Liver (tissue), 9 donors: ENCODE results near the gene THSD4. TPM values are rescaled to one million over a fixed set of nuclear protein-coding genes. Genes with fewer than 3 reads are reported as not detected.

ENCODE experiments used
- DNase-seq: peaks from one replicate; pipeline ENCODE4 v3.0.0-alpha.2; 2017; ENCODE audit warnings: low spot score
- H3K27ac ChIP-seq, 2 donors: one replicate each; pipeline ENCODE4 v1.7.0; 2013; ENCODE audit warnings: inconsistent platforms in 2 of 2, low read length in 2 of 2, control low read depth in 1 of 2, low read depth in 1 of 2, mild to moderate bottlenecking in 1 of 2
- H3K27me3 ChIP-seq, 4 donors: one replicate each; pipeline versions ENCODE4 v1.6.1 to v1.7.0; 2013; ENCODE audit warnings: low read length in 3 of 4, inconsistent platforms in 1 of 4, mild to moderate bottlenecking in 1 of 4, moderate library complexity in 1 of 4; ENCODE audit not compliant: control insufficient read depth in 4 of 4, insufficient read depth in 4 of 4
- H3K36me3 ChIP-seq, 4 donors: one replicate each; pipeline versions ENCODE4 v1.6.1 to v1.7.0; 2013; ENCODE audit warnings: low read length in 3 of 4, mild to moderate bottlenecking in 3 of 4, low read depth in 1 of 4, moderate library complexity in 1 of 4; ENCODE audit not compliant: control insufficient read depth in 4 of 4, insufficient read depth in 3 of 4
- H3K4me1 ChIP-seq, 4 donors: one replicate each; pipeline versions ENCODE4 v1.6.1 to v1.7.0; 2013; ENCODE audit warnings: low read length in 3 of 4, mild to moderate bottlenecking in 3 of 4, moderate library complexity in 1 of 4; ENCODE audit not compliant: control insufficient read depth in 4 of 4, insufficient read depth in 4 of 4
- H3K4me3 ChIP-seq, 3 donors: one replicate each; pipeline versions ENCODE4 v1.6.1 to v1.7.0; 2013; ENCODE audit warnings: low read length in 3 of 3, control low read depth in 1 of 3, low read depth in 1 of 3, mild to moderate bottlenecking in 1 of 3
- H3K9ac ChIP-seq, 2 donors: one replicate each; pipeline ENCODE4 v1.7.0; 2013; ENCODE audit warnings: low read length in 2 of 2, mild to moderate bottlenecking in 2 of 2, moderate library complexity in 2 of 2, control low read depth in 1 of 2, low read depth in 1 of 2
- H3K9me3 ChIP-seq, 4 donors: one replicate each; pipeline versions ENCODE4 v1.6.1 to v1.7.0; 2013; ENCODE audit warnings: low read length in 3 of 4; ENCODE audit not compliant: control insufficient read depth in 4 of 4
- EGR1 ChIP-seq, 2 donors: IDR thresholded peaks; 2 replicates each; pipeline ENCODE4 v1.6.1; 2016 to 2018; ENCODE audit warnings: antibody characterized with exemption in 2 of 2, low read depth in 2 of 2
- FOXA2 ChIP-seq: IDR thresholded peaks from 2 replicates; pipeline ENCODE4 v1.6.1; 2016; ENCODE audit warnings: antibody characterized with exemption
- GABPA ChIP-seq, 2 donors: IDR thresholded peaks in 1 of 2; conservative IDR thresholded peaks in 1 of 2; 2 replicates each; pipeline ENCODE4 v1.6.1; 2016; ENCODE audit warnings: antibody characterized with exemption in 2 of 2, mild to moderate bottlenecking in 1 of 2, moderate library complexity in 1 of 2
- HNF4A ChIP-seq, 2 donors: conservative IDR thresholded peaks; 2 replicates each; pipeline ENCODE4 v1.6.1; 2016; ENCODE audit warnings: antibody characterized with exemption in 2 of 2, mild to moderate bottlenecking in 2 of 2
- HNF4G ChIP-seq: IDR thresholded peaks from 2 replicates; pipeline ENCODE4 v1.6.1; 2016; ENCODE audit warnings: antibody characterized with exemption
- JUND ChIP-seq, 2 donors: IDR thresholded peaks; 2 replicates each; pipeline ENCODE4 v1.6.1; 2016; ENCODE audit warnings: antibody characterized with exemption in 2 of 2
- NR2F2 ChIP-seq: IDR thresholded peaks from 2 replicates; pipeline ENCODE4 v1.6.1; 2016; ENCODE audit warnings: antibody characterized with exemption
- RAD21 ChIP-seq, 2 donors: IDR thresholded peaks; 2 replicates each; pipeline ENCODE4 v1.6.1; 2016; ENCODE audit warnings: antibody characterized with exemption in 2 of 2, mild to moderate bottlenecking in 2 of 2
- RXRA ChIP-seq, 2 donors: IDR thresholded peaks; 2 replicates each; pipeline ENCODE4 v1.6.1; 2017 to 2018; ENCODE audit warnings: antibody characterized with exemption in 2 of 2, mild to moderate bottlenecking in 1 of 2
- SP1 ChIP-seq: IDR thresholded peaks from 2 replicates; pipeline ENCODE4 v1.6.1; 2018; ENCODE audit warnings: antibody characterized with exemption, mild to moderate bottlenecking
- TAF1 ChIP-seq: conservative IDR thresholded peaks from 2 replicates; pipeline ENCODE4 v1.6.1; 2016; ENCODE audit warnings: antibody characterized with exemption, mild to moderate bottlenecking
- YY1 ChIP-seq: IDR thresholded peaks from 2 replicates; pipeline ENCODE4 v1.6.1; 2016; ENCODE audit warnings: antibody characterized with exemption, mild to moderate bottlenecking
- WGBS: extraction: QIAGEN DNeasy Blood & Tissue Kit; methylation state at CpG from one replicate; pipeline ENCODE4 v1.1.7; 2013; 5-methylcytosine and 5-hydroxymethylcytosine counted together
- polyA plus RNA-seq, 2 donors: library from polyadenylated mRNA; stranded (reverse) in 1 of 2; unstranded in 1 of 2; fragments of 200-250 nt in 1 of 2; fragments of >200 nt in 1 of 2; fragmentation: Nextera tagmentation in 1 of 2; extraction: Ambion mirVana in 1 of 2; gene quantifications; one replicate each; pipeline versions ENCODE4 v1.2.1 to v1.2.3, GENCODE V29; 2013 to 2015
- total RNA-seq, 2 donors: library from RNA; depleted of rRNA; stranded (reverse); fragments of >200 nt; gene quantifications; one replicate each; pipeline ENCODE4 v1.2.3, GENCODE V29; 2014
- TF ChIP-seq, protein P1 (sequence below): IDR thresholded peaks from 2 replicates; pipeline ENCODE4 v1.6.1; 2016; ENCODE audit warnings: antibody characterized with exemption
- TF ChIP-seq, protein P2 (sequence below): IDR thresholded peaks from 2 replicates; pipeline ENCODE4 v1.6.1; 2016; ENCODE audit warnings: antibody characterized with exemption
- TF ChIP-seq, protein P3 (sequence below): IDR thresholded peaks from 2 replicates; pipeline ENCODE4 v1.6.1; 2016; ENCODE audit warnings: antibody characterized with exemption, mild to moderate bottlenecking
- TF ChIP-seq, protein P4 (sequence below): IDR thresholded peaks from 2 replicates; pipeline ENCODE4 v1.6.1; 2016; ENCODE audit warnings: antibody characterized with exemption
- donor health status: healthy.
- donor health status: healthy.
- donor health status: healthy.
- donor health status: healthy.
- donor health status: healthy.

THSD4 gene
- total and polyA plus RNA-seq, 4 donors = 0.23 to 11.5 (median 1.9) TPM

DNA sequence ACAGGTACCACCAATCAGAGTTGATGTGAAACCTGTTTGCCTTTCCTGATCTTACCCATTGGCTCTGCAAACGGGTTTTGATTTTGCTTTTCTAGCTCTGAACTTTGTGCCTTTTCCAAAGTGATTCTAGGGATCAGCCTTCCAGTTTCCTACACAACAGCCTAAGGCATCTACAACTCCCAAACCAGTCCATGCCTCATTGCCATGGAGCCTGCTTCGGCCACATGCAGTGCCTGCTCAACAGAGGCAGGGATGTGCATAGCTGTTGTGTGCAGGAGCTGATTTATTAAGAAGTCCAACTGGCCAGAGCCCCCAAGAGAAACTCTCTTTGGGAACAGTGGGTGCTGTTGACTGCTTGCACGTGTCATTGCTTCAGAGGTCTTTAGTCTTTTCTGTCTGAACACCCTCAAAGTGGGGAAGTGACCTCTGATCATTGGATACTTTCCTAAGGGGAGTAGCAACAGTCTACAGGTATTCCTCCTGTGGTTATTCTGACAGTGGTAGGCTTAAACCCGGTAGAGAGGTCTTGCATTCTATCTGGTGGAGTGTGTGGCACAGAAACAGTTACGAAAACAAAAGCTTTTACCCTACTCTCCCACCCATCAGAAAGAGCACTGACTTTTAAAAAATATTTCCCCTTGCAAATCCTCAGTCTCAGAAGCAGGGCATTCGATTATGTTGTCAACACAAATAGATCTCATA is 36.6 kb upstream of the THSD4 start:
- Histone ChIP-seq H3K4me3 (no peak overlapping the region), H3K9ac (no peak overlapping the region), H3K27me3 (no peaks in the 10 kb centered on the region), H3K4me1 (no peaks in the 10 kb centered on the region), H3K36me3 (no peaks in the 10 kb centered on the region), H3K27ac (no peak overlapping the region), H3K9me3 (peaks cover 0 to 1% (median 0%) of the 10 kb centered on the region in 4 donors)
- TF ChIP-seq TAF1 = no peak
- TF ChIP-seq SP1 = no peak
- no peak for TF ChIP-seq JUND (IDR thresholded peaks at IDR 0.05)
- TF ChIP-seq HNF4A (conservative IDR thresholded peaks at IDR 0.05) = no peak
- no peak for TF ChIP-seq NR2F2
- TF ChIP-seq YY1 = no peak
- no peak for TF ChIP-seq EGR1 (IDR thresholded peaks at IDR 0.05; ENCODE audit: low read depth in 2 of 2)
- TF ChIP-seq HNF4G = no peak
- TF ChIP-seq, protein P1, sequence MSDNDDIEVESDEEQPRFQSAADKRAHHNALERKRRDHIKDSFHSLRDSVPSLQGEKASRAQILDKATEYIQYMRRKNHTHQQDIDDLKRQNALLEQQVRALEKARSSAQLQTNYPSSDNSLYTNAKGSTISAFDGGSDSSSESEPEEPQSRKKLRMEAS = no peak
- TF ChIP-seq GABPA (IDR thresholded peaks at IDR 0.05 in 1 of 2, conservative IDR thresholded peaks at IDR 0.05 in 1 of 2) = no peak
- TF ChIP-seq, protein P2, sequence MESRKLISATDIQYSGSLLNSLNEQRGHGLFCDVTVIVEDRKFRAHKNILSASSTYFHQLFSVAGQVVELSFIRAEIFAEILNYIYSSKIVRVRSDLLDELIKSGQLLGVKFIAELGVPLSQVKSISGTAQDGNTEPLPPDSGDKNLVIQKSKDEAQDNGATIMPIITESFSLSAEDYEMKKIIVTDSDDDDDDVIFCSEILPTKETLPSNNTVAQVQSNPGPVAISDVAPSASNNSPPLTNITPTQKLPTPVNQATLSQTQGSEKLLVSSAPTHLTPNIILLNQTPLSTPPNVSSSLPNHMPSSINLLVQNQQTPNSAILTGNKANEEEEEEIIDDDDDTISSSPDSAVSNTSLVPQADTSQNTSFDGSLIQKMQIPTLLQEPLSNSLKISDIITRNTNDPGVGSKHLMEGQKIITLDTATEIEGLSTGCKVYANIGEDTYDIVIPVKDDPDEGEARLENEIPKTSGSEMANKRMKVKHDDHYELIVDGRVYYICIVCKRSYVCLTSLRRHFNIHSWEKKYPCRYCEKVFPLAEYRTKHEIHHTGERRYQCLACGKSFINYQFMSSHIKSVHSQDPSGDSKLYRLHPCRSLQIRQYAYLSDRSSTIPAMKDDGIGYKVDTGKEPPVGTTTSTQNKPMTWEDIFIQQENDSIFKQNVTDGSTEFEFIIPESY = no peak
- TF ChIP-seq FOXA2 = no peak
- TF ChIP-seq, protein P3, sequence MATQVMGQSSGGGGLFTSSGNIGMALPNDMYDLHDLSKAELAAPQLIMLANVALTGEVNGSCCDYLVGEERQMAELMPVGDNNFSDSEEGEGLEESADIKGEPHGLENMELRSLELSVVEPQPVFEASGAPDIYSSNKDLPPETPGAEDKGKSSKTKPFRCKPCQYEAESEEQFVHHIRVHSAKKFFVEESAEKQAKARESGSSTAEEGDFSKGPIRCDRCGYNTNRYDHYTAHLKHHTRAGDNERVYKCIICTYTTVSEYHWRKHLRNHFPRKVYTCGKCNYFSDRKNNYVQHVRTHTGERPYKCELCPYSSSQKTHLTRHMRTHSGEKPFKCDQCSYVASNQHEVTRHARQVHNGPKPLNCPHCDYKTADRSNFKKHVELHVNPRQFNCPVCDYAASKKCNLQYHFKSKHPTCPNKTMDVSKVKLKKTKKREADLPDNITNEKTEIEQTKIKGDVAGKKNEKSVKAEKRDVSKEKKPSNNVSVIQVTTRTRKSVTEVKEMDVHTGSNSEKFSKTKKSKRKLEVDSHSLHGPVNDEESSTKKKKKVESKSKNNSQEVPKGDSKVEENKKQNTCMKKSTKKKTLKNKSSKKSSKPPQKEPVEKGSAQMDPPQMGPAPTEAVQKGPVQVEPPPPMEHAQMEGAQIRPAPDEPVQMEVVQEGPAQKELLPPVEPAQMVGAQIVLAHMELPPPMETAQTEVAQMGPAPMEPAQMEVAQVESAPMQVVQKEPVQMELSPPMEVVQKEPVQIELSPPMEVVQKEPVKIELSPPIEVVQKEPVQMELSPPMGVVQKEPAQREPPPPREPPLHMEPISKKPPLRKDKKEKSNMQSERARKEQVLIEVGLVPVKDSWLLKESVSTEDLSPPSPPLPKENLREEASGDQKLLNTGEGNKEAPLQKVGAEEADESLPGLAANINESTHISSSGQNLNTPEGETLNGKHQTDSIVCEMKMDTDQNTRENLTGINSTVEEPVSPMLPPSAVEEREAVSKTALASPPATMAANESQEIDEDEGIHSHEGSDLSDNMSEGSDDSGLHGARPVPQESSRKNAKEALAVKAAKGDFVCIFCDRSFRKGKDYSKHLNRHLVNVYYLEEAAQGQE = no peak
- TF ChIP-seq RXRA (IDR thresholded peaks at IDR 0.05) = no peak
- WGBS = 60% methylated on average over 6 of the region's 6 CpGs
- DNase-seq = no peak

DNA sequence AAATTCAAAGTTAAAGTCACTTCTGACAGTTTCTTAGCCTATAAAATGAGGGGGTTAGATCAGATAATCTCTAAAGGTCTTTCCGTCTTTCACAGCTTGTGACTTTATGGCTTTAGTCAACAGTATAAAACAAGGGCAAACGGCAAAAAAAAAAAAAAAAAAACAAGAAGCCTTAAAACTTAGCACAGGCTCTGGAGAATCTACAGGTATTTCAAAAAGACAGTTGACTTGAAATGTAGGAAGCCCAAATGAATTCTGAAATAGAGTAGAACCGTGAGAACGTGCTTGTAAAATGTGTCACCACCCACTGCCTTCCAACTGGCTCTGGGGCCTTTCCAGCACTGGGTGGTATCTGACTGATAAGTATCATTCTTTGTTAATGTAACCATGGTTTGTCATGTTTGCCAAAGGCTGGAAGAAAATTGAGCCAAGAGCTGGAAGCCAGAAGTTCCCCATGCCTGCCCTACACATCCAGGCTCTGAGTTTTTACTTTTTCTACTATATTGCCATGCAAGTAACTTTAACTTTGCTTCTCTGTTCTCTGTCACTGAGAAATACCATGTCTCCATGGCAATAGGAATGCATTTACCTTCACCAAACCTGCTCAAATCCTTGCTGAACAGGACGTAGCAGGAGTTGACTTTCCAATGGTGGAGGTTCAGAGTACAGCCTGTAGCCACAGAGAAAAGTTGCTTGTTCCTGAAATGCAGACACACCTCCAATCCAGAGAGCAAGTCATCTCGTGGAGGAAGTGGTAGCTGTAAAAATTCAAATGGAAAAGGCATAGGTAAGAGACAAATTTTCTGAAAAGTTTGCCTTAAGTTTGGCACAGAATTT is 35.8 kb upstream of the THSD4 start:
- H3K36me3 ChIP-seq = no peaks in the 10 kb centered on the region
- H3K27ac ChIP-seq = no peak overlapping the region
- H3K9me3 ChIP-seq = peaks cover 0 to 2% (median 0%) of the 10 kb centered on the region in 4 donors
- no peaks in the 10 kb centered on the region for H3K4me1 ChIP-seq
- H3K27me3 ChIP-seq = no peaks in the 10 kb centered on the region
- no peak for DNase-seq
- no peak overlapping the region for H3K4me3 ChIP-seq
- H3K9ac ChIP-seq = no peak overlapping the region
- 44% methylated on average over 6 of the region's 6 CpGs for WGBS
- TF ChIP-seq, protein P4, sequence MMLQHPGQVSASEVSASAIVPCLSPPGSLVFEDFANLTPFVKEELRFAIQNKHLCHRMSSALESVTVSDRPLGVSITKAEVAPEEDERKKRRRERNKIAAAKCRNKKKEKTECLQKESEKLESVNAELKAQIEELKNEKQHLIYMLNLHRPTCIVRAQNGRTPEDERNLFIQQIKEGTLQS = no peak
- TF ChIP-seq GABPA (IDR thresholded peaks at IDR 0.05 in 1 of 2, conservative IDR thresholded peaks at IDR 0.05 in 1 of 2) (no peak), HNF4A (conservative IDR thresholded peaks at IDR 0.05) (no peak), FOXA2 (no peak), TAF1 (no peak), EGR1 (IDR thresholded peaks at IDR 0.05; ENCODE audit: low read depth in 2 of 2) (no peak), NR2F2 (no peak), SP1 (no peak), RAD21 (IDR thresholded peaks at IDR 0.05) (no peak), YY1 (no peak)
- TF ChIP-seq, protein P1 = no peak
- TF ChIP-seq, protein P3 = no peak
- TF ChIP-seq, protein P2 = no peak
